Testis (tissue), 3 donors: ENCODE results near the gene BSCL2. TPM values are rescaled to one million over a fixed set of nuclear protein-coding genes. Genes with fewer than 3 reads are reported as not detected.
A peak's percentile ranks its signal among the peaks of the same experiment; 100 is the strongest.

Experiments used
- DNase-seq: peaks from one replicate; pipeline ENCODE4 v3.0.0-alpha.2; 2019
- H3K27ac ChIP-seq, 2 donors: fragments of 200-600 bp; sonication (generic); one replicate each; pipeline ENCODE4 v1.5.1; 2019
- H3K27me3 ChIP-seq: fragments of 200-600 bp; sonication (generic); one replicate; pipeline ENCODE4 v1.5.1; 2019
- H3K36me3 ChIP-seq: fragments of 200-600 bp; sonication (generic); one replicate; pipeline ENCODE4 v1.5.1; 2017; ENCODE audit warnings: low read depth; ENCODE audit errors: missing control alignments
- H3K4me1 ChIP-seq: fragments of 200-600 bp; sonication (generic); one replicate; pipeline ENCODE4 v1.5.1; 2019
- H3K4me3 ChIP-seq, 2 donors: fragments of 200-600 bp; sonication (generic); one replicate each; pipeline ENCODE4 v1.5.1; 2017 to 2019
- H3K9me3 ChIP-seq: fragments of 200-600 bp; sonication (generic); one replicate; pipeline ENCODE4 v1.5.1; 2017
- CTCF ChIP-seq, 3 experiments: fragments of 450-650 bp in 2 of 3; fragments of 200-600 bp in 1 of 3; sonication (generic) in 1 of 3; IDR thresholded peaks; one replicate each; pipeline ENCODE4 v1.5.1; 2016 to 2019; ENCODE audit warnings: antibody characterized with exemption in 3 of 3, mild to moderate bottlenecking in 2 of 3, moderate library complexity in 1 of 3
- POLR2A ChIP-seq: fragments of 450-650 bp; IDR thresholded peaks from one replicate; pipeline ENCODE4 v1.6.1; 2017; ENCODE audit warnings: antibody characterized with exemption, mild to moderate bottlenecking, moderate library complexity
- whole genome bisulfite sequencing, 2 donors: methylation state at CpG; one replicate each; pipeline ENCODE4 v1.1.5; 2018; 5-methylcytosine and 5-hydroxymethylcytosine counted together
- intact Hi-C: fragments of 100-400 bp; cut with DNase I; formaldehyde crosslinking; loops from one replicate; pipeline ENCODE4 v1.15.1; 2023; ENCODE audit warnings: low total_unique reads
- polyA plus RNA-seq: library from polyadenylated mRNA; stranded (reverse); fragments of 350-450 nt; fragmentation: Illumina TruSeq; extraction: RNeasy Lipid Tissue Mini Kit (QIAGEN cat#74804); gene quantifications from one replicate; pipeline ENCODE4 v1.2.3, GENCODE V29; 2014; ENCODE audit warnings: low read depth, low replicate concordance; ENCODE audit not compliant: insufficient read depth
- small RNA-seq, 2 donors: library from RNA; depleted of rRNA; stranded (forward); fragments of <200 nt; gene quantifications; one replicate each; pipeline ENCODE3, GENCODE V24; 2016
- total RNA-seq, 2 donors: library from RNA; depleted of rRNA; stranded (reverse); fragments of >200 nt; gene quantifications; one replicate each; pipeline ENCODE4 v1.2.3, GENCODE V29; 2016

The BSCL2 gene
- total and polyA plus RNA-seq, 3 donors from 2014 or later, result 292 to 525 (median 519) TPM

DNA sequence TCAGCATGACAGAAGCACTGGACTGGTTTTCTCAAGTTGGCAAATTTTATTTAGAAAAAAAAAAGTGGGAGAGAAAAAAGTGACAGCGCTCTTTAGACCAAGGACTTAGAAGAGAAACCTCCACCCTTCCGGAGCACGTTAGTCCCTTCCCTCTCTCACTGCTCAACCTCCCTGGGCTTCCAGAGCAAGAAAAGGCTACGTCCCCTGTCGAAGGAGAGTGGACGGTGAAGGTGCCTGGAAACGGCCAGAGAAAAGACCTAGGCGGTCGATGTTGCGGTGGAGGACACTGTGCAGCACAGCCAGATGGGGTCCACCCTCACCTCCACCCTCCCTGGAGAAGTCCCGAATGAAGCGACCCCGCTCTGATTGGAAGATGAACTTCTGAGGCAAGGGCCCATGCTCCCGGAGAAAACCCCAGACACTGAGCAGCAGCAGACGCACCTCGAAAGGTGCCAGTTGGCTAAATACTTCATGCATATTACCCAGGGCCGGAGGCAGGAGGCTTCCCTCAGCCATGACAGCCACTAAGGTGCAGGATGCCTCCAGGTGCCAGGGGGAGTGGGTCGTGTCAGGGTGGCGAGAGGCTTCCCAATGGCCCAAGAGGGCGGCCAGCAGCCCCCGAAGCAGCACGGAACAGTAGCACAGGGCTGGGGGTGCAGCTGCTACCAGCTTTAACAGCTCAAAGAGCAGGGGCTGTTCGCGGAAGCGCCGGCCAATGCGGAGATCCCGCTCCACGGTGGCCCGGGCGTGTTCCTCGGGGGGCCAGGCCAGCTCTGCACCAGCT lies 60.2 kb downstream of the BSCL2 start:
- TF ChIP-seq CTCF (IDR thresholded peaks at IDR 0.05) (no peak), POLR2A (no peak)
- Histone ChIP-seq H3K27me3 (no peaks in the 10 kb centered on the region), H3K27ac (peak overlapping the region in 1 of 2 donors; percentile 95), H3K36me3 (no peaks in the 10 kb centered on the region), H3K9me3 (no peaks in the 10 kb centered on the region), H3K4me3 (peak overlapping the region; percentile 97 to 100), H3K4me1 (peaks cover 20% of the 10 kb centered on the region)
- no peak for DNase-seq
- intact Hi-C loops, result no loop called here
- WGBS, 2 donors, result 36 to 57% methylated on average over 11 to 32 of the region's 32 CpGs

DNA sequence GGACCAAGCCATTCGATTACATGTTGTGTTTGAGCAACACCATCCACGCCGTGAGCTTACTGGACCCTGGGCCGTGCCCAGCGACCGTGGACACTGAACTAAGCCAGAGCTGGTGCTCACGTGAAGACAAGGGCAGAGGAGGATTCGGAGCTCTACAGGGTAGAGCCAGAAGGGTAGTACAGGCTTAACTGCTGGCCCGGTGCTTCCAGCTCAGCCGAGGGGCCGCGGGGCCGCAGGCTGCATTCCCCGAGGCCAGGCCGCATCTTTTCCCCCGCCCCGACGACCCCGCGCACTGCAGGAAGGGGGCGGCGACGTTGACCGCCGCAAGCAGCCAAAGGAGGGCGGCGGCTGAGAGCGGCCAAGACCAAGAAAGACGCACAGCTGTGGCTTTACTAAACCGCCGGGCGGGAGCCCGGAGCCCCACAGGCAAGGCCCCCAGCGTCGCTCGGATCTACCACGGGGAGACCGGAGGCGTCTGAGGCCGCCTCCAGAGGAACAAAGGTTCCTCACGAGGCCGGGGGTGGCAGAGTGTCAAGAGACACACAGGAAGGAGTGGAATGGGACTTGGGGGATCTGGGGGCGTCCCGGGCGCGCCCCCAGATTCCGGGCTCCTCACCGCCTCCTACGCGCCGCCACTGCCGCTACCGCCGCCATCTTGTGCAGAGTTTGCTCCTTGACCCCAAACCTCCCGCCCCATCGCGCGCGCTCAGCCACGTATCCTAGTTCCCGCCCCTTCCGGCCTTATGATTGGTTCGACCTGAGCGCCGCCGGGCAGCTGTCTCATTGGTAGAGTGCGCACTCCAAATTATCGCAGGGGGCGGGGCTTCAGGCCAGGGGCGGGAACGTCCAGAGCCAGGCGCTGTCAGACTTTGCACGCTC lies 61.0 kb downstream of the BSCL2 start, which contains the start of gene GANAB:
Gene GANAB (minus strand): TSS at position 668 of the 879 bp plus-strand sequence. CDS start 14 bp downstream, at position 654.
- H3K4me1 ChIP-seq, result peaks cover 13% of the 10 kb centered on the region
- H3K27me3 ChIP-seq, result no peaks in the 10 kb centered on the region
- TF ChIP-seq POLR2A, result peak; percentile 74
- no peak for TF ChIP-seq CTCF (IDR thresholded peaks at IDR 0.05)
- DNase-seq, result peak; percentile 100
- intact Hi-C loops, result no loop called here
- H3K9me3 ChIP-seq, result no peaks in the 10 kb centered on the region
- peak within 1 kb of the TSS; percentile 93 to 95 for H3K27ac ChIP-seq
- 0 to 1% methylated on average over 32 to 73 of the region's 73 CpGs for whole genome bisulfite sequencing, 2 donors
- no peaks in the 10 kb centered on the region for H3K36me3 ChIP-seq
- peak within 1 kb of the TSS; percentile 97 to 100 for H3K4me3 ChIP-seq

- intact Hi-C loops, result no loop called here
- 4 to 8% methylated on average over 11 of the region's 11 CpGs for WGBS, 2 donors
- no peaks in the 10 kb centered on the region for H3K9me3 ChIP-seq
- TF ChIP-seq POLR2A (no peak), CTCF (IDR thresholded peaks at IDR 0.05) (no peak)
- H3K4me3 ChIP-seq, result peak overlapping the region; percentile 97 to 100
- peaks cover 13% of the 10 kb centered on the region for H3K4me1 ChIP-seq
- no peaks in the 10 kb centered on the region for H3K36me3 ChIP-seq
- no peaks in the 10 kb centered on the region for H3K27me3 ChIP-seq
- H3K27ac ChIP-seq, result peak overlapping the region; percentile 93 to 95
- no peak for DNase-seq
Observed at GRCh38 chr11:62645671-62645945, 61.6 kb downstream of the BSCL2 start.

DNA sequence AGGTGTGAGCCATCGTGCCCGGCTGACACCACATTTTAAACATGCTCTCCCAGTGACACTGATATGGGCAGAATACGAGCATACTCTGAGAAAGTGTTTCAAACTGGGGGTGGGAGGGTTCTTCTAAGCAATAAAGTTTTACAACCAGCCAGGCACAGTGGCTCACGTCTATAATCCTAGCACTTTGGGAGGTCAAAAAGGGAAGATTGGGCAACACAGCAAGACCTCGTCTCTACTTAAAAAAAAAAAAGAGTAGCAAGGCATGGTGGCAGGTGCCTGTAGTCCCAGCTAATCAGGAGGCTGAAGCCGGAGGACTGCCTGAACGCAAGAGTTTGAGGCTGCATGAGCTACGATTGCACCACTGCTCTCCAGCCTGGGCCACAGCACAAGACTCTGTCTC lies 63.0 kb downstream of the BSCL2 start:
- H3K27ac ChIP-seq, result no peak overlapping the region
- WGBS, 2 donors, result 65 to 68% methylated on average over 5 to 8 of the region's 8 CpGs
- intact Hi-C loops, result no loop called here
- H3K36me3 ChIP-seq, result no peaks in the 10 kb centered on the region
- no peak for DNase-seq
- H3K27me3 ChIP-seq, result no peaks in the 10 kb centered on the region
- no peak overlapping the region for H3K4me3 ChIP-seq
- H3K9me3 ChIP-seq, result no peaks in the 10 kb centered on the region
- no peak for TF ChIP-seq CTCF (IDR thresholded peaks at IDR 0.05)
- no peak for TF ChIP-seq POLR2A
- H3K4me1 ChIP-seq, result peaks cover 13% of the 10 kb centered on the region

Small RNA genes within 50 kb of the gene (small RNA-seq; reads per million reads assigned to genes)
- 0 reads per million in 2 donors for gene SNORA57

Other genes with a start within 250 kb of the BSCL2 start
- 100 to 1,000 TPM; 137 to 148 TPM for gene AHNAK, start 160.6 kb downstream of the BSCL2 start, total RNA-seq
- gene AHNAK, start 160.6 kb downstream of the BSCL2 start, polyA plus RNA-seq, result 95.8 TPM
- 100 to 1,000 TPM; 607 to 868 TPM for gene EEF1G, start 133.5 kb downstream of the BSCL2 start, total RNA-seq
- gene EEF1G, start 133.5 kb downstream of the BSCL2 start, polyA plus RNA-seq, result 1,165 TPM
- gene TUT1, start 115.9 kb downstream of the BSCL2 start, total RNA-seq, result 10 to 100 TPM; 24.3 to 30.0 TPM
- gene TUT1, start 115.9 kb downstream of the BSCL2 start, polyA plus RNA-seq, result 25.0 TPM
- 100 to 1,000 TPM in 1 of 2 donors, 10 to 100 TPM in 1; 97.2 to 115 TPM for gene MTA2, start 105.6 kb downstream of the BSCL2 start, total RNA-seq
- 87.6 TPM for gene MTA2, start 105.6 kb downstream of the BSCL2 start, polyA plus RNA-seq
- 10 to 100 TPM; 39.3 to 57.8 TPM for gene EML3, start 94.6 kb downstream of the BSCL2 start, total RNA-seq
- 29.3 TPM for gene EML3, start 94.6 kb downstream of the BSCL2 start, polyA plus RNA-seq
- 1 to 10 TPM; 6.1 to 9.7 TPM for gene ROM1, start 94.2 kb downstream of the BSCL2 start, total RNA-seq
- gene ROM1, start 94.2 kb downstream of the BSCL2 start, polyA plus RNA-seq, result 9.0 TPM
- gene B3GAT3, start 85.4 kb downstream of the BSCL2 start, total RNA-seq, result 10 to 100 TPM; 66.4 to 69.2 TPM
- gene B3GAT3, start 85.4 kb downstream of the BSCL2 start, polyA plus RNA-seq, result 36.6 TPM
- 100 to 1,000 TPM; 152 to 219 TPM for gene GANAB, start 60.8 kb downstream of the BSCL2 start, total RNA-seq
- 190 TPM for gene GANAB, start 60.8 kb downstream of the BSCL2 start, polyA plus RNA-seq
- gene INTS5, start 54.1 kb downstream of the BSCL2 start, total RNA-seq, result 10 to 100 TPM; 20.0 to 24.7 TPM
- gene INTS5, start 54.1 kb downstream of the BSCL2 start, polyA plus RNA-seq, result 12.6 TPM
- 10 to 100 TPM; 39.3 to 62.8 TPM for gene C11orf98, start 42.2 kb downstream of the BSCL2 start, total RNA-seq
- 100 TPM for gene C11orf98, start 42.2 kb downstream of the BSCL2 start, polyA plus RNA-seq
- 1 to 10 TPM; 2.4 to 3.7 TPM for gene CSKMT, start 42.1 kb downstream of the BSCL2 start, total RNA-seq
- 2.0 TPM for gene CSKMT, start 42.1 kb downstream of the BSCL2 start, polyA plus RNA-seq
- gene UQCC3, start 35.8 kb downstream of the BSCL2 start, total RNA-seq, result 1 to 10 TPM; 8.0 to 8.1 TPM
- 4.2 TPM for gene UQCC3, start 35.8 kb downstream of the BSCL2 start, polyA plus RNA-seq
- 10 to 100 TPM in 1 of 2 donors, 1 to 10 TPM in 1; 8.2 to 11.6 TPM for gene LBHD1, start 35.2 kb downstream of the BSCL2 start, total RNA-seq
- gene LBHD1, start 35.2 kb downstream of the BSCL2 start, polyA plus RNA-seq, result 11.1 TPM
- 100 to 1,000 TPM; 173 to 190 TPM for gene UBXN1, start 28.4 kb downstream of the BSCL2 start, total RNA-seq
- 196 TPM for gene UBXN1, start 28.4 kb downstream of the BSCL2 start, polyA plus RNA-seq
- 1 to 10 TPM; 4.7 to 5.6 TPM for gene LRRN4CL, start 17.9 kb downstream of the BSCL2 start, total RNA-seq
- 5.0 TPM for gene LRRN4CL, start 17.9 kb downstream of the BSCL2 start, polyA plus RNA-seq
- gene GNG3, start 252 bp upstream of the BSCL2 start, total RNA-seq, result 1 to 10 TPM; 2.0 to 4.5 TPM
- gene GNG3, start 252 bp upstream of the BSCL2 start, polyA plus RNA-seq, result 11.1 TPM
- 10 to 100 TPM; 31.8 to 42.5 TPM for gene HNRNPUL2, start 20.0 kb upstream of the BSCL2 start, total RNA-seq
- gene HNRNPUL2, start 20.0 kb upstream of the BSCL2 start, polyA plus RNA-seq, result 42.9 TPM
- gene TTC9C, start 21.1 kb upstream of the BSCL2 start, total RNA-seq, result 10 to 100 TPM; 34.0 to 39.5 TPM
- gene TTC9C, start 21.1 kb upstream of the BSCL2 start, polyA plus RNA-seq, result 41.5 TPM
- 10 to 100 TPM; 14.0 to 17.4 TPM for gene ZBTB3, start 46.7 kb upstream of the BSCL2 start, total RNA-seq
- 6.7 TPM for gene ZBTB3, start 46.7 kb upstream of the BSCL2 start, polyA plus RNA-seq
- 10 to 100 TPM; 48.1 to 71.2 TPM for gene POLR2G, start 54.2 kb upstream of the BSCL2 start, total RNA-seq
- gene POLR2G, start 54.2 kb upstream of the BSCL2 start, polyA plus RNA-seq, result 78.6 TPM
- gene TAF6L, start 64.0 kb upstream of the BSCL2 start, total RNA-seq, result 10 to 100 TPM; 22.4 to 32.0 TPM
- 13.6 TPM for gene TAF6L, start 64.0 kb upstream of the BSCL2 start, polyA plus RNA-seq
- gene TMEM179B, start 80.0 kb upstream of the BSCL2 start, total RNA-seq, result 100 to 1,000 TPM; 119 to 124 TPM
- gene TMEM179B, start 80.0 kb upstream of the BSCL2 start, polyA plus RNA-seq, result 87.0 TPM
- gene TMEM223, start 84.6 kb upstream of the BSCL2 start, total RNA-seq, result 10 to 100 TPM; 24.1 to 25.5 TPM
- gene TMEM223, start 84.6 kb upstream of the BSCL2 start, polyA plus RNA-seq, result 11.5 TPM
- gene NXF1, start 98.0 kb upstream of the BSCL2 start, total RNA-seq, result 10 to 100 TPM; 94.6 to 98.7 TPM
- gene NXF1, start 98.0 kb upstream of the BSCL2 start, polyA plus RNA-seq, result 88.3 TPM
- 10 to 100 TPM; 42.2 to 49.1 TPM for gene STX5, start 124.6 kb upstream of the BSCL2 start, total RNA-seq
- 55.0 TPM for gene STX5, start 124.6 kb upstream of the BSCL2 start, polyA plus RNA-seq
- gene TEX54, start 125.4 kb upstream of the BSCL2 start, total RNA-seq, result 10 to 100 TPM; 18.4 to 38.1 TPM
- 40.7 TPM for gene TEX54, start 125.4 kb upstream of the BSCL2 start, polyA plus RNA-seq
- gene WDR74, start 132.2 kb upstream of the BSCL2 start, total RNA-seq, result 10 to 100 TPM; 33.4 to 46.7 TPM
- 39.0 TPM for gene WDR74, start 132.2 kb upstream of the BSCL2 start, polyA plus RNA-seq
- gene SLC3A2, start 173.5 kb upstream of the BSCL2 start, total RNA-seq, result 100 to 1,000 TPM; 227 to 271 TPM
- gene SLC3A2, start 173.5 kb upstream of the BSCL2 start, polyA plus RNA-seq, result 166 TPM
- gene CHRM1, start 213.9 kb upstream of the BSCL2 start, total RNA-seq, result under 1 TPM; 0.06 to 0.39 TPM
- gene CHRM1, start 213.9 kb upstream of the BSCL2 start, polyA plus RNA-seq, result 0.45 TPM